Stomach (tissue), 9 donors: ENCODE data around the gene ACOT7. TPM values are rescaled to one million over a fixed set of nuclear protein-coding genes. Genes with fewer than 3 reads are reported as not detected.
A peak's percentile ranks its signal among the peaks of the same experiment; 100 is the strongest.

Experiments
- DNase-seq, 2 donors: peaks; one replicate each; pipeline versions ENCODE4 v3.0.0 to v3.0.0-alpha.2; 2013 to 2019
- H3K27ac ChIP-seq, 5 donors: fragments of 200-600 bp in 4 of 5; sonication (generic) in 4 of 5; one replicate each; pipeline ENCODE4 v1.5.1; 2013 to 2019; ENCODE audit warnings: mild to moderate bottlenecking in 1 of 5, moderate library complexity in 1 of 5
- H3K27me3 ChIP-seq, 3 donors: fragments of 200-600 bp; sonication (generic); one replicate each; pipeline ENCODE4 v1.5.1; 2017 to 2019; ENCODE audit warnings: mixed run types in 1 of 3
- H3K36me3 ChIP-seq, 4 donors: fragments of 200-600 bp; sonication (generic); 1 replicate in 3 of 4; 2 replicates in 1 of 4; pipeline ENCODE4 v1.5.1; 2016 to 2019
- H3K4me1 ChIP-seq, 4 donors: fragments of 200-600 bp; sonication (generic); one replicate each; pipeline ENCODE4 v1.5.1; 2016 to 2019
- H3K4me3 ChIP-seq, 4 donors: fragments of 200-600 bp; sonication (generic) in 3 of 4; one replicate each; pipeline ENCODE4 v1.5.1; 2016 to 2019; ENCODE audit warnings: mild to moderate bottlenecking in 1 of 4
- H3K9me3 ChIP-seq, 4 donors: fragments of 200-600 bp; sonication (generic); one replicate each; pipeline ENCODE4 v1.5.1; 2016 to 2019
- EP300 ChIP-seq: sonication (generic); formaldehyde crosslinking; IDR thresholded peaks from one replicate; pipeline ENCODE4 v1.6.1; 2017; ENCODE audit warnings: antibody characterized with exemption
- POLR2A ChIP-seq, 4 donors: fragments of 450-650 bp; IDR thresholded peaks; one replicate each; pipeline ENCODE4 v1.6.1; 2016; ENCODE audit warnings: antibody characterized with exemption in 4 of 4, control low read depth in 2 of 4, mild to moderate bottlenecking in 1 of 4, moderate library complexity in 1 of 4
- POLR2AphosphoS5 ChIP-seq, 3 donors: sonication (generic); formaldehyde crosslinking; IDR thresholded peaks; one replicate each; pipeline ENCODE4 v1.6.1; 2016; ENCODE audit warnings: antibody characterized with exemption in 3 of 3
- WGBS, 5 donors: extraction: QIAGEN DNeasy Blood & Tissue Kit in 3 of 5; methylation state at CpG; one replicate each; pipeline versions ENCODE4 v1.1.5 to v1.1.7; 2013 to 2018; 5-methylcytosine and 5-hydroxymethylcytosine counted together
- intact Hi-C: fragments of 100-400 bp; cut with DNase I; formaldehyde crosslinking; loops from one replicate; pipeline ENCODE4 v1.15.1; 2023; ENCODE audit warnings: low total_unique reads
- polyA plus RNA-seq, 3 donors: library from polyadenylated mRNA; stranded (reverse); fragments of 200-250 nt; gene quantifications; one replicate each; pipeline ENCODE4 v1.2.3, GENCODE V29; 2013
- total RNA-seq, 5 donors: library from RNA; depleted of rRNA; stranded (reverse); fragments of >200 nt; gene quantifications; one replicate each; pipeline versions ENCODE4 v1.1.0 to v1.2.3, GENCODE V29; 2014 to 2016
- TF ChIP-seq, protein P1 (sequence below), 7 experiments: fragments of 450-650 bp in 4 of 7; fragments of 200-600 bp in 3 of 7; sonication (generic) in 3 of 7; IDR thresholded peaks; one replicate each; pipeline ENCODE4 v1.5.1; 2016 to 2019; ENCODE audit warnings: antibody characterized with exemption in 7 of 7, control low read depth in 2 of 7, mild to moderate bottlenecking in 1 of 7
- donor health status: healthy with polysubstance abuse.
- donor health status: Bipolar disorder and iron deficiency.
- donor health status: healthy.

Gene ACOT7
- total and polyA plus RNA-seq, 8 donors, result 9.4 to 69.8 (median 19.4) TPM; not detected in 1

DNA sequence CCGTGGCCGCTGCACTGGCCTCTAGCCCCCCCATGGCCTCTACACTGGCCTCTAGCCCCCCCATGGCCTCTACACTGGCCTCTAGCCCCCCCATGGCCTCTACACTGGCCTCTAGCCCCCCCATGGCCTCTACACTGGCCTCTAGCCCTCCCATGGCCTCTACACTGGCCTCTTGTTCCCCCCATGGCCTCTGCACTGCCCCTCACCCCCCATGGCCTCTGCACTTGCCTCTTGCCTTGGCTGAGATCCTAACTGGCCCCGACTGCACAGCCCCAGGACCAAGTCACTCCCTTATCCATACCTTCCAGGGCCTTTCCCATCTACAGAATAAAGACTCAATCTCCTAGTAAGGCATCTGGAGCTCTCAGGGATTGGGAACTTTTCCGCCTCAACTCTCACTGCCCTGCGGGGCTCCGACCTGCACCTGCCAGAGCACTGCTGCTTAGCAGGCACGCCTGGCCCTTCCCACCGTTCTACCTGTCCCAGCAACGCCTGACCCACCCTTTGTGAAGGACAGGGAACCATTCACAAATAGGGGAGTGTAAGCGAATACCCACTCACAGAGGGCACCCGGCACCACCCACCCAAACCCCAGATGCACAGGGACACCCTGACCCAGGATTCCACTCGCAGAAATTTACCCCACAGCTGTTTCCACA is 38.8 kb downstream of the ACOT7 start:
- DNase-seq, result peak in 1 of 2 donors; percentile 3
- WGBS, 5 donors, result 77 to 91% (median 89%) methylated on average over 12 of the region's 12 CpGs
- intact Hi-C loops, result no loop called here
- no peaks in the 10 kb centered on the region for H3K27me3 ChIP-seq
- H3K9me3 ChIP-seq, result no peaks in the 10 kb centered on the region
- peaks cover 47 to 80% (median 72%) of the 10 kb centered on the region in 4 donors for H3K4me1 ChIP-seq
- TF ChIP-seq EP300, result no peak
- TF ChIP-seq POLR2AphosphoS5 (IDR thresholded peaks at IDR 0.05), result no peak
- TF ChIP-seq, protein P1, sequence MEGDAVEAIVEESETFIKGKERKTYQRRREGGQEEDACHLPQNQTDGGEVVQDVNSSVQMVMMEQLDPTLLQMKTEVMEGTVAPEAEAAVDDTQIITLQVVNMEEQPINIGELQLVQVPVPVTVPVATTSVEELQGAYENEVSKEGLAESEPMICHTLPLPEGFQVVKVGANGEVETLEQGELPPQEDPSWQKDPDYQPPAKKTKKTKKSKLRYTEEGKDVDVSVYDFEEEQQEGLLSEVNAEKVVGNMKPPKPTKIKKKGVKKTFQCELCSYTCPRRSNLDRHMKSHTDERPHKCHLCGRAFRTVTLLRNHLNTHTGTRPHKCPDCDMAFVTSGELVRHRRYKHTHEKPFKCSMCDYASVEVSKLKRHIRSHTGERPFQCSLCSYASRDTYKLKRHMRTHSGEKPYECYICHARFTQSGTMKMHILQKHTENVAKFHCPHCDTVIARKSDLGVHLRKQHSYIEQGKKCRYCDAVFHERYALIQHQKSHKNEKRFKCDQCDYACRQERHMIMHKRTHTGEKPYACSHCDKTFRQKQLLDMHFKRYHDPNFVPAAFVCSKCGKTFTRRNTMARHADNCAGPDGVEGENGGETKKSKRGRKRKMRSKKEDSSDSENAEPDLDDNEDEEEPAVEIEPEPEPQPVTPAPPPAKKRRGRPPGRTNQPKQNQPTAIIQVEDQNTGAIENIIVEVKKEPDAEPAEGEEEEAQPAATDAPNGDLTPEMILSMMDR (IDR thresholded peaks at IDR 0.05), result no peak
- no peak for TF ChIP-seq POLR2A (IDR thresholded peaks at IDR 0.05)
- no peak overlapping the region for H3K4me3 ChIP-seq
- H3K27ac ChIP-seq, result peak overlapping the region in 4 of 5 donors; percentile 38 to 73 (median 58)
- H3K36me3 ChIP-seq, result no peaks in the 10 kb centered on the region

- WGBS, 5 donors, result 24 to 43% (median 27%) methylated on average over 9 to 14 of the region's 14 CpGs
- peak; percentile 57 to 73 for DNase-seq
- Histone ChIP-seq H3K36me3 (peaks cover 0 to 5% (median 0%) of the 10 kb centered on the region in 4 donors), H3K4me1 (peaks cover 41 to 78% (median 66%) of the 10 kb centered on the region in 4 donors), H3K27ac (peak overlapping the region; percentile 16 to 73 (median 58)), H3K27me3 (no peaks in the 10 kb centered on the region), H3K4me3 (no peak overlapping the region), H3K9me3 (no peaks in the 10 kb centered on the region)
- intact Hi-C loops, result no loop called here
- TF ChIP-seq POLR2A (IDR thresholded peaks at IDR 0.05), result no peak
- peak in 1 of 3 donors; percentile 35 for TF ChIP-seq POLR2AphosphoS5 (IDR thresholded peaks at IDR 0.05)
- no peak for TF ChIP-seq EP300
Observed at GRCh38 chr1:6353955-6354658, 39.5 kb downstream of the ACOT7 start.

DNA sequence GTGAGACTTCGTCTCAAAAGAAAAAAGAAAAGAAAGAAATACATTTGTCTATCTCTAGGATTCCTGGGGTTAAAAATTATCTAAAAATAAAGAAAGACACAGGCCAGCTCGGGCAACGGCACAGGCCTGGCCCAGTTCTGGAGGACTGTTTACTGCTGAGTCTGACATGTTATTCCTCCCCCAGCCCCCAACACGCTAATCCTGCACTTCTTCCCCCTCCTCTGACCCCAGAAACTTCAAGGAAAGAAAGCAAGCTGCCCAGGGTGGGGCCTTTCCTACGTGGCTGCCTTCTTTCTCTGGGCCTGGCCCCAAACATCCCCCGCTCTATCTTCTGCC is 40.0 kb downstream of the ACOT7 start:
- no peaks in the 10 kb centered on the region for H3K9me3 ChIP-seq
- WGBS, 5 donors, result 19 to 31% (median 24%) methylated on average over 6 of the region's 6 CpGs
- peaks cover 35 to 78% (median 63%) of the 10 kb centered on the region in 4 donors for H3K4me1 ChIP-seq
- DNase-seq, result no peak
- peak overlapping the region; percentile 16 to 73 (median 58) for H3K27ac ChIP-seq
- H3K27me3 ChIP-seq, result no peaks in the 10 kb centered on the region
- H3K4me3 ChIP-seq, result no peak overlapping the region
- no peak for TF ChIP-seq EP300
- TF ChIP-seq, protein P1 (IDR thresholded peaks at IDR 0.05), result no peak
- TF ChIP-seq POLR2A (IDR thresholded peaks at IDR 0.05), result no peak
- H3K36me3 ChIP-seq, result peaks cover 0 to 5% (median 0%) of the 10 kb centered on the region in 4 donors
- intact Hi-C loops, result no loop called here

GRCh38 chr1:6352138-6352563 is 41.4 kb downstream of the ACOT7 start:
- 54 to 68% (median 64%) methylated on average over 3 of the region's 3 CpGs for WGBS, 5 donors
- Histone ChIP-seq H3K27me3 (no peaks in the 10 kb centered on the region), H3K4me1 (peaks cover 31 to 70% (median 57%) of the 10 kb centered on the region in 4 donors), H3K9me3 (no peaks in the 10 kb centered on the region), H3K4me3 (no peak overlapping the region), H3K36me3 (peaks cover 0 to 5% (median 0%) of the 10 kb centered on the region in 4 donors), H3K27ac (no peak overlapping the region)
- peak in 1 of 2 donors; percentile 14 for DNase-seq
- TF ChIP-seq POLR2A (IDR thresholded peaks at IDR 0.05) (no peak), POLR2AphosphoS5 (IDR thresholded peaks at IDR 0.05) (no peak), EP300 (no peak)
- TF ChIP-seq, protein P1 (IDR thresholded peaks at IDR 0.05), result no peak
- intact Hi-C loops, result no loop called here
